ENCODE results near the gene HIF3A. TPM values are rescaled to one million over a fixed set of nuclear protein-coding genes. Genes with fewer than 3 reads are reported as not detected.

HIF3A gene
- polyA plus RNA-seq, 2 of the 4 experiments (the other 2 are of a cell fraction) = not detected

GRCh38 chr19:46288896-46289588 is 7.8 kb upstream of the HIF3A start:
- Histone ChIP-seq H3K4me3 (no peak overlapping the region), H3K4me2 (peak overlapping the region; percentile 68), H3K27ac (peak overlapping the region; percentile 61 to 68), H3K9me3 (peaks cover 21% of the 10 kb centered on the region), H3K4me1 (peaks cover 11% of the 10 kb centered on the region)
- TF ChIP-seq JUNB (IDR thresholded peaks at IDR 0.05) (peak; percentile 9; the same call in 1 of the 2 replicates), FOSL2 (IDR thresholded peaks at IDR 0.05) (peak; percentile 61), FOSL2 (CRISPR knock-in tag; IDR thresholded peaks at IDR 0.05) (peak; percentile 81), E2F6 (IDR thresholded peaks at IDR 0.05; ENCODE audit: borderline replicate concordance, low read depth) (no peak), USF2 (IDR thresholded peaks at IDR 0.05) (peak; percentile 98)
- DNase-seq (ENCODE audit: low read depth in 1 of 2, low spot score in 1 of 2) (peak; percentile 73 to 74), ATAC-seq (peak; percentile 87 to 88), FAIRE-seq (peak; percentile 86)
- POLR2A ChIA-PET = interaction anchor here (1.0 to 1.6 kb wide), 2 partner anchors 10 to 85 kb away, joined by 5 to 6 read pairs; no protein-coding TSS in a partner anchor
- CTCF ChIA-PET = interaction anchor here (1.0 to 2.9 kb wide), 11 partner anchors 9 to 261 kb away, joined by 3 to 31 read pairs (median 7); partner anchors contain the start of gene PPP5C
- 14% methylated on average over 6 of the region's 6 CpGs for WGBS (ENCODE audit: missing lambda C conversion rate)

DNA sequence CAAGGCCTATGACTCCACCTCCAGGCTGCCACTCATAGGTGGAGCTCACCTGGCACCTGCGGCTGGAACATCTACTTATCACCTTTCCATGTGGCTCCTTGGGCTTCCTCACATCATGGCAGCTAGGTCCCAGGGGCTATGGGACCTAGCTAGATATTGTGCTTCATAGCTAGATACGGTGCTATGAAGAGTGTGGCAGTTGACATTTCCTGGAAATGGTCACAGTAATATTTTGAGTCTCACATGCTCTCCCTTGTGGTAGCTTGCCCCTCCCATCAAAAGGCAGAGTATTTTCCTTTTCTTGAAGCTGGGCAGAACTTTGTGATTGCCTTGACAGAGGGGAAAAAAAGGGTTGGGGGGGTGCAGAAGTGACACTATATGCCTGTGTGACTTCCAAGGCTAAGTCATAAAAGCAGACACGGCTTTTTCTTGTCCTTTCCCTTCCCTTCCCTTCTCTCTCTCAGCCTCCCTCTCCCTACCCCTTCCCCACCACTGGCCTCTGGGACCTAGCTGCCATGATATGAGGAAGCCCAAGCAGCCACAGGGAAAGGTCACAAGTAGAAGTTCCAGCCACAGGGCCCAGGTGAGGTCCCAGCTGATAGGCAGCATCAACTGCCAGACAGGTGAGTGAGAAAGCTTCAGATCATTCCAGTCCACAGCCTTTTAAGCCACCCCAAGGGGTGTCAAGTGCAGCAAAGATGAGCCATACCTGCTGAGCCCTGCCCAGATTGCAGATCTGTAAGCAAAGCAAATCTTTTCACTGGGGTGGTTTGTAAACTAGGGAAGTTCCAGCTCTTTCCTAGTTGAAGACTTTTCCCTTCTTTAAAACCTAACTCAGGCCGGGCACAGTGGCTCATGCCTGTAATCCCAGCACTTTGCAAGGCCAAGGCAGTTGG is 6.9 kb upstream of the HIF3A start:
- ChIA-PET CTCF (interaction anchor here (0.6 to 2.9 kb wide), 13 partner anchors 9 to 262 kb away, joined by 3 to 31 read pairs (median 4); partner anchors contain the start of gene PPP5C), POLR2A (interaction anchor here (1.0 to 1.6 kb wide), 2 partner anchors 9 to 84 kb away, joined by 5 to 6 read pairs; no protein-coding TSS in a partner anchor)
- 57% methylated on average over 4 of the region's 4 CpGs for WGBS (ENCODE audit: missing lambda C conversion rate)
- no peak for FAIRE-seq
- H3K4me2 ChIP-seq = peak overlapping the region; percentile 68; the same call in 2 of the 3 replicates
- peak overlapping the region; percentile 4 to 60; a peak in 4 of 6 replicates for H3K27ac ChIP-seq
- no peak for DNase-seq (ENCODE audit: low read depth in 1 of 2, low spot score in 1 of 2)
- H3K4me3 ChIP-seq = no peak overlapping the region
- no peak for ATAC-seq
- peaks cover 11% of the 10 kb centered on the region for H3K4me1 ChIP-seq
- TF ChIP-seq CEBPB (IDR thresholded peaks at IDR 0.05) = no peak
- TF ChIP-seq ZC3H11A (IDR thresholded peaks at IDR 0.05) = no peak
- no peak for TF ChIP-seq TP53 (CRISPR knock-in tag; IDR thresholded peaks at IDR 0.05)
- no peak for TF ChIP-seq FOSL2 (IDR thresholded peaks at IDR 0.05)
- no peak for TF ChIP-seq FOSL2 (CRISPR knock-in tag; IDR thresholded peaks at IDR 0.05)
- no peak for TF ChIP-seq HOXB13 (CRISPR knock-in tag; IDR thresholded peaks at IDR 0.05; ENCODE audit: low read depth)
- TF ChIP-seq JUN (IDR thresholded peaks at IDR 0.05) = no peak
- no peak for TF ChIP-seq NFE2L2 (conservative IDR thresholded peaks at IDR 0.05; ENCODE audit: low read length)
- no peak for TF ChIP-seq POLR2A (IDR thresholded peaks at IDR 0.05; ENCODE audit: low read length)
- TF ChIP-seq RAD21 (conservative IDR thresholded peaks at IDR 0.05 in 1 of 2, IDR thresholded peaks at IDR 0.05 in 1 of 2) = no peak
- H3K9me3 ChIP-seq = peaks cover 21% of the 10 kb centered on the region

- Histone ChIP-seq H3K4me2 (no peak overlapping the region), H3K9me3 (peaks cover 21% of the 10 kb centered on the region), H3K4me3 (no peak overlapping the region), H3K27ac (no peak overlapping the region), H3K4me1 (peaks cover 11% of the 10 kb centered on the region)
- CTCF ChIA-PET = interaction anchor here (1.3 to 2.9 kb wide), 5 partner anchors 9 to 104 kb away, joined by 3 to 21 read pairs (median 6); partner anchors contain the start of gene PPP5C
- ATAC-seq = no peak
- POLR2A ChIA-PET = no interaction called here
- FAIRE-seq = no peak
- no peak for DNase-seq (ENCODE audit: low read depth in 1 of 2, low spot score in 1 of 2)
- TF ChIP-seq JUNB (IDR thresholded peaks at IDR 0.05) (no peak), POLR2AphosphoS2 (conservative IDR thresholded peaks at IDR 0.05; ENCODE audit: low read length) (no peak), HEYL (CRISPR knock-in tag; IDR thresholded peaks at IDR 0.05) (no peak), KDM1A (IDR thresholded peaks at IDR 0.05; ENCODE audit: low read depth) (no peak), EP300 (IDR thresholded peaks at IDR 0.05) (no peak), RARB (CRISPR knock-in tag; IDR thresholded peaks at IDR 0.05) (no peak), HOXA7 (CRISPR knock-in tag; IDR thresholded peaks at IDR 0.05) (no peak), HES2 (IDR thresholded peaks at IDR 0.05) (no peak), BHLHE40 (IDR thresholded peaks at IDR 0.05; ENCODE audit: low read depth, low read length) (no peak), ZNF302 (CRISPR knock-in tag; IDR thresholded peaks at IDR 0.05) (no peak)
- TF ChIP-seq, protein P1, sequence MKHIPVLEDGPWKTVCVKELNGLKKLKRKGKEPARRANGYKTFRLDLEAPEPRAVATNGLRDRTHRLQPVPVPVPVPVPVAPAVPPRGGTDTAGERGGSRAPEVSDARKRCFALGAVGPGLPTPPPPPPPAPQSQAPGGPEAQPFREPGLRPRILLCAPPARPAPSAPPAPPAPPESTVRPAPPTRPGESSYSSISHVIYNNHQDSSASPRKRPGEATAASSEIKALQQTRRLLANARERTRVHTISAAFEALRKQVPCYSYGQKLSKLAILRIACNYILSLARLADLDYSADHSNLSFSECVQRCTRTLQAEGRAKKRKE (CRISPR knock-in tag; IDR thresholded peaks at IDR 0.05; ENCODE audit: low read depth) = no peak
- TF ChIP-seq, protein P2, sequence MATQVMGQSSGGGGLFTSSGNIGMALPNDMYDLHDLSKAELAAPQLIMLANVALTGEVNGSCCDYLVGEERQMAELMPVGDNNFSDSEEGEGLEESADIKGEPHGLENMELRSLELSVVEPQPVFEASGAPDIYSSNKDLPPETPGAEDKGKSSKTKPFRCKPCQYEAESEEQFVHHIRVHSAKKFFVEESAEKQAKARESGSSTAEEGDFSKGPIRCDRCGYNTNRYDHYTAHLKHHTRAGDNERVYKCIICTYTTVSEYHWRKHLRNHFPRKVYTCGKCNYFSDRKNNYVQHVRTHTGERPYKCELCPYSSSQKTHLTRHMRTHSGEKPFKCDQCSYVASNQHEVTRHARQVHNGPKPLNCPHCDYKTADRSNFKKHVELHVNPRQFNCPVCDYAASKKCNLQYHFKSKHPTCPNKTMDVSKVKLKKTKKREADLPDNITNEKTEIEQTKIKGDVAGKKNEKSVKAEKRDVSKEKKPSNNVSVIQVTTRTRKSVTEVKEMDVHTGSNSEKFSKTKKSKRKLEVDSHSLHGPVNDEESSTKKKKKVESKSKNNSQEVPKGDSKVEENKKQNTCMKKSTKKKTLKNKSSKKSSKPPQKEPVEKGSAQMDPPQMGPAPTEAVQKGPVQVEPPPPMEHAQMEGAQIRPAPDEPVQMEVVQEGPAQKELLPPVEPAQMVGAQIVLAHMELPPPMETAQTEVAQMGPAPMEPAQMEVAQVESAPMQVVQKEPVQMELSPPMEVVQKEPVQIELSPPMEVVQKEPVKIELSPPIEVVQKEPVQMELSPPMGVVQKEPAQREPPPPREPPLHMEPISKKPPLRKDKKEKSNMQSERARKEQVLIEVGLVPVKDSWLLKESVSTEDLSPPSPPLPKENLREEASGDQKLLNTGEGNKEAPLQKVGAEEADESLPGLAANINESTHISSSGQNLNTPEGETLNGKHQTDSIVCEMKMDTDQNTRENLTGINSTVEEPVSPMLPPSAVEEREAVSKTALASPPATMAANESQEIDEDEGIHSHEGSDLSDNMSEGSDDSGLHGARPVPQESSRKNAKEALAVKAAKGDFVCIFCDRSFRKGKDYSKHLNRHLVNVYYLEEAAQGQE (IDR thresholded peaks at IDR 0.05) = no peak
- TF ChIP-seq, protein P3, sequence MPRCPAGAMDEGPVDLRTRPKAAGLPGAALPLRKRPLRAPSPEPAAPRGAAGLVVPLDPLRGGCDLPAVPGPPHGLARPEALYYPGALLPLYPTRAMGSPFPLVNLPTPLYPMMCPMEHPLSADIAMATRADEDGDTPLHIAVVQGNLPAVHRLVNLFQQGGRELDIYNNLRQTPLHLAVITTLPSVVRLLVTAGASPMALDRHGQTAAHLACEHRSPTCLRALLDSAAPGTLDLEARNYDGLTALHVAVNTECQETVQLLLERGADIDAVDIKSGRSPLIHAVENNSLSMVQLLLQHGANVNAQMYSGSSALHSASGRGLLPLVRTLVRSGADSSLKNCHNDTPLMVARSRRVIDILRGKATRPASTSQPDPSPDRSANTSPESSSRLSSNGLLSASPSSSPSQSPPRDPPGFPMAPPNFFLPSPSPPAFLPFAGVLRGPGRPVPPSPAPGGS (IDR thresholded peaks at IDR 0.05) = no peak
Measured at GRCh38 chr19:46291829-46292228, 5.0 kb upstream of the HIF3A start.

Data from A549 (cell line).